HepG2 (cell line): ENCODE results near the gene CAND1. TPM values are rescaled to one million over a fixed set of nuclear protein-coding genes. Genes with fewer than 3 reads are reported as not detected.

Experiments used
- ATAC-seq: fragments of 200-7000 bp; cut with Tn5 transposase; 3 replicates; pipeline ENCODE4 v1.9.1; 2020; ENCODE audit warnings: mild to moderate bottlenecking, moderate library complexity
- BruUV-seq: library from RNA; stranded (reverse); fragments of 400-500 nt; replicated peaks from 2 replicates; lab custom pipeline; 2021; lab: Mats Ljungman, UMichigan
- CTCF ChIA-PET: fragments of 300-600 bp; formaldehyde crosslinking; extraction: SDS; loops from one replicate; lab custom pipeline; 2021; ENCODE audit warnings: low total read pairs, inconsistent platforms, low intra/inter-chr PET ratio; lab: Yijun Ruan, JAX
- POLR2A ChIA-PET: fragments of 350-600 bp; sonication (Branson Sonifier 250); formaldehyde crosslinking; loops from one replicate; lab custom pipeline; 2020; ENCODE audit warnings: antibody characterized with exemption, inconsistent platforms; lab: Yijun Ruan, JAX
- DNase-seq: peaks from one replicate; pipeline ENCODE4 v3.0.0-alpha.2; 2015; ENCODE audit warnings: low spot score
- FAIRE-seq: peaks from 3 replicates; lab custom pipeline; 2011; peaks lifted over from hg19 to GRCh38; lab: Jason Lieb, UNC
- H2AFZ ChIP-seq: one replicate; pipeline ENCODE4 v1.6.1; 2011; ENCODE audit warnings: low read length, inconsistent platforms
- H3K27ac ChIP-seq: fragments of 300-600 bp; 3 replicates; pipeline ENCODE4 v1.8.0; 2011; ENCODE audit warnings: mixed run types, mild to moderate bottlenecking, mixed read lengths, low read length, inconsistent platforms; ENCODE audit not compliant: insufficient read depth; ENCODE audit errors: extremely low read length
- H3K27me3 ChIP-seq, 2 experiments: fragments of 200-600 bp in 1 of 2; 2 replicates in 1 of 2; 3 replicates in 1 of 2; pipeline versions ENCODE4 v1.6.0 to v1.8.0; 2011; ENCODE audit warnings: low read length in 2 of 2, mild to moderate bottlenecking in 2 of 2, moderate library complexity in 2 of 2, inconsistent platforms in 1 of 2; ENCODE audit not compliant: insufficient read depth in 2 of 2, control insufficient read depth in 1 of 2
- H3K36me3 ChIP-seq, 2 experiments: fragments of 200-600 bp in 1 of 2; replicated peaks in 1 of 2; 2 replicates in 1 of 2; 3 replicates in 1 of 2; pipeline versions ENCODE4 v1.5.1 to v1.8.0; 2011; ENCODE audit warnings: low read length in 2 of 2, inconsistent platforms in 1 of 2; ENCODE audit not compliant: insufficient read depth in 2 of 2, control insufficient read depth in 1 of 2
- H3K4me1 ChIP-seq: 2 replicates; pipeline ENCODE4 v1.5.1; 2012; ENCODE audit warnings: low read length, inconsistent platforms; ENCODE audit not compliant: insufficient read depth
- H3K4me2 ChIP-seq: 2 replicates; pipeline ENCODE4 v1.6.0; 2011; ENCODE audit warnings: low read depth, low read length, inconsistent platforms
- H3K4me3 ChIP-seq, 3 experiments: fragments of 200-600 bp in 1 of 3; sonication (generic), shearing (Covaris generic) in 1 of 3; replicated peaks in 1 of 3; 2 replicates each; pipeline ENCODE4 v1.5.1; 2011 to 2016; ENCODE audit warnings: low read length in 3 of 3, inconsistent platforms in 2 of 3, low read depth in 2 of 3, mild to moderate bottlenecking in 2 of 3, control low read depth in 1 of 3, mixed read lengths in 1 of 3; ENCODE audit not compliant: insufficient read depth in 1 of 3
- H3K79me2 ChIP-seq: one replicate; pipeline ENCODE4 v1.6.1; 2011; ENCODE audit warnings: low read length, inconsistent platforms; ENCODE audit not compliant: insufficient read depth
- H3K9ac ChIP-seq: 2 replicates; pipeline ENCODE4 v1.6.0; 2011; ENCODE audit warnings: mild to moderate bottlenecking, low read depth, low read length, inconsistent platforms; ENCODE audit not compliant: insufficient read depth
- H3K9me3 ChIP-seq: 2 replicates; pipeline ENCODE4 v1.5.1; 2012; ENCODE audit warnings: mild to moderate bottlenecking, low read length
- H4K20me1 ChIP-seq: 2 replicates; pipeline ENCODE4 v1.6.0; 2011; ENCODE audit warnings: inconsistent platforms, mild to moderate bottlenecking, low read length, moderate library complexity; ENCODE audit not compliant: insufficient read depth
- AGO2 ChIP-seq: fragments of 200-400 bp; formaldehyde crosslinking; optimal IDR thresholded peaks from 2 replicates; pipeline ENCODE3; 2017; ENCODE audit warnings: mild to moderate bottlenecking, low read depth, low read length, moderate library complexity
- AKAP8 ChIP-seq: sonication (generic); formaldehyde crosslinking; IDR thresholded peaks from 2 replicates; pipeline ENCODE4 v1.5.1; 2020; ENCODE audit warnings: mild to moderate bottlenecking, missing genetic modification reagents
- HOXA5 ChIP-seq: sonication (generic); formaldehyde crosslinking; IDR thresholded peaks from 2 replicates; pipeline ENCODE4 v1.4.0; 2020; ENCODE audit warnings: missing genetic modification reagents
- MAFK ChIP-seq, 2 experiments: IDR thresholded peaks in 1 of 2; conservative IDR thresholded peaks in 1 of 2; 2 replicates each; pipeline ENCODE4 v1.6.1; 2011; ENCODE audit warnings: improper control_type of control experiment in 2 of 2, low read length in 2 of 2
- POLR2G ChIP-seq: fragments of 200-400 bp; formaldehyde crosslinking; IDR thresholded peaks from 2 replicates; pipeline ENCODE4 v1.6.1; 2018; ENCODE audit warnings: mild to moderate bottlenecking, low read depth, low read length, moderate library complexity
- SPEN ChIP-seq: sonication (generic); formaldehyde crosslinking; IDR thresholded peaks from 2 replicates; pipeline ENCODE4 v1.5.1; 2020; ENCODE audit warnings: low read depth, mild to moderate bottlenecking, missing genetic modification reagents
- WGBS: methylation state at CpG from one replicate; pipeline ENCODE4 v1.1.6; 2017; ENCODE audit warnings: low lambda C conversion rate; 5-methylcytosine and 5-hydroxymethylcytosine counted together
- in situ Hi-C: cut with HindIII; loops from 2 replicates; pipeline ENCODE4 v1.10.0; 2017; ENCODE audit warnings: low pct_unique_long_range_greater_than_20kb; ENCODE audit not compliant: extremely low pct_ligation_motif_present
- intact Hi-C: fragments of 100-400 bp; cut with micrococcal nuclease; formaldehyde crosslinking; loops from one replicate; pipeline ENCODE4 v1.10.0; 2022; ENCODE audit not compliant: unreplicated experiment
- polyA plus RNA-seq, 8 experiments: library from polyadenylated mRNA; depleted of rRNA in 3 of 8; stranded (reverse) in 7 of 8; unstranded in 1 of 8; fragments of >200 nt; fragmentation: Illumina TruSeq in 4 of 8; extraction: Trizol in 4 of 8; gene quantifications; 2 replicates each; pipeline versions ENCODE4 v1.2.1 to v1.2.3, GENCODE V29; 2011 to 2016; ENCODE audit warnings: low read depth in 4 of 8, missing spikeins in 1 of 8, mixed read lengths in 1 of 8; ENCODE audit not compliant: insufficient read depth in 1 of 8
- total RNA-seq, 5 experiments: library from RNA; depleted of rRNA; stranded (reverse); fragments of >200 nt; fragmentation: Illumina TruSeq; extraction: Trizol; gene quantifications; 2 replicates each; pipeline ENCODE4 v1.2.3, GENCODE V29; 2016; ENCODE audit warnings: low read depth in 1 of 5
- TF ChIP-seq, protein P1 (sequence below): sonication (generic); formaldehyde crosslinking; IDR thresholded peaks from 2 replicates; pipeline ENCODE4 v1.5.1; 2020; ENCODE audit warnings: mild to moderate bottlenecking, missing genetic modification reagents, moderate library complexity
- TF ChIP-seq, protein P2 (sequence below): sonication (generic); formaldehyde crosslinking; IDR thresholded peaks from 2 replicates; pipeline ENCODE4 v1.9.0; 2021; ENCODE audit warnings: mild to moderate bottlenecking, missing genetic modification reagents

Gene CAND1
- total and polyA plus RNA-seq, 2 of the 13 experiments (the other 11 are each of a cell fraction or from before 2014, with no cell fraction given), result 56.2 to 138 TPM

DNA sequence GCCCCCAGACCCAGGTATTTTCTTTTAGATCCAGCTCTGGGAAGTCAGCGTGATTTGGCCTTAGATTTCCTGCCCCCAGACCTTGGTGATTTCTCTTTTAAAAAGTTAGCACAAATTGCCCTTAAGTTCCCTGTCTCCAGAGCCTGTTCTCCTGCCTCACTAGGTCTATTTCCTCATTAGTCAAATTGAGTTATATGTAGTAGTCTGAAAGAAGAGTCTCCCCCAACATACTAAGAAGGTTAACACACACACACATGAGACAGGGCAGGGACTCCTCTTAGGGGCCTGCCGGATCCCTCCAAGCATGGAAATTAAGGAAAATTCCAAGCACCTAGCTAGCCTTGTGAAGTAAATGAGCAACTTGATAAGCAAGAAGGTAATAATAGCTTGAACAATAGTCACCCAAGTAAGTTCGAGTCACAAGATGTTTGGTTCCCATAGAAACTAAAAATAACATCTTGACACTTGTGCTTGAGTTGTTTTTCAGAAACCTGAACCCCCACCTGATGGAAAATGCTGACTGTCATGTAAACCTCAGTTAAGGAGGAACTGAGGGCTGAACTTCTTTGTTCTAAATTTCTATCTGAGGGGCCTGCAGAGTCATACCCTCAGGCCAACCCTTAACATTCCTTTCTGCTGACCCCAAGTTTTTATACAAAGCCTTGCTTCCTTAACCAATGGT is 51.6 kb downstream of the CAND1 start:
- Histone ChIP-seq H3K36me3 (no peaks in the 10 kb centered on the region; a peak in 1 of 5 replicates), H3K4me2 (no peak overlapping the region), H3K27ac (no peak overlapping the region), H3K27me3 (no peaks in the 10 kb centered on the region), H3K9ac (no peak overlapping the region), H2AFZ (no peak overlapping the region), H4K20me1 (no peaks in the 10 kb centered on the region)
- intact Hi-C loops, result no loop called here
- no peak for FAIRE-seq
- no TSS peak for BruUV-seq
- DNase-seq, result no peak
- POLR2A ChIA-PET, result no interaction called here
- TF ChIP-seq HOXA5 (CRISPR knock-in tag) (no peak), MAFK (conservative IDR thresholded peaks at IDR 0.05 in 1 of 2, IDR thresholded peaks at IDR 0.05 in 1 of 2; ENCODE audit: low read length in 2 of 2) (peak; percentile 55 to 61)
- TF ChIP-seq, all 625 proteins: peak for 1
- in situ Hi-C loops, result no loop called here
- CTCF ChIA-PET, result no interaction called here
- Histone ChIP-seq H3K79me2 (no peaks in the 10 kb centered on the region), H3K4me3 (no peak overlapping the region), H3K4me1 (no peaks in the 10 kb centered on the region), H3K9me3 (no peaks in the 10 kb centered on the region)
- ATAC-seq, result no peak
- 96% methylated on average over 3 of the region's 3 CpGs for WGBS

DNA sequence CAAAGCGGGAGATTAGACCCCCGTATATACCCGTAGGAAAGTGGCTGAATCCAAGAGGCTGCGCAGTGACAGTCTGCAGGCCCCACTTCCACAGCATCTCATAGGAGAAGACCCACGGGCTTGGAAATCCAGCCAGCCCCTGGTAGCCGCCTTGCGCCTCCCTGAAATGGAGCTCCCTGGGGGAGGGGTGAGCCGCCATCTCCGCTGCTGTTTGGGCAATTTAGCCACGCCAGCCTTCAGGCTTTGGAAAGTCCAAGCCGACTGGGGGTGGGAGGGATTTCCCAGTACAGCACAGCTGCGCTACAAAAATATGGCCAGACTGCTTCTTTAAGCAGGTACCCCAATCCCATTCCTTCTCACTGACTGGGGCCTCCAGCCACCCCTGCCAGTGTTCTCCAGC is 53.4 kb downstream of the CAND1 start:
- POLR2A ChIA-PET, result interaction anchor here (2.0 kb wide), 1 partner anchor 54 kb away, joined by 5 read pairs; the partner anchor contains the start of gene CAND1
- no peaks in the 10 kb centered on the region for H3K27me3 ChIP-seq
- H3K36me3 ChIP-seq, result no peaks in the 10 kb centered on the region; a peak in 1 of 5 replicates
- H3K9ac ChIP-seq, result no peak overlapping the region
- no peak for DNase-seq
- no peak overlapping the region for H2AFZ ChIP-seq
- H3K79me2 ChIP-seq, result no peaks in the 10 kb centered on the region
- CTCF ChIA-PET, result no interaction called here
- H3K27ac ChIP-seq, result no peak overlapping the region
- intact Hi-C loops (no loop called here), in situ Hi-C loops (no loop called here)
- no peaks in the 10 kb centered on the region for H3K9me3 ChIP-seq
- WGBS, result 98% methylated on average over 8 of the region's 12 CpGs
- H3K4me1 ChIP-seq, result no peaks in the 10 kb centered on the region
- no peak for FAIRE-seq
- BruUV-seq, result no TSS peak
- no peaks in the 10 kb centered on the region for H4K20me1 ChIP-seq
- no peak overlapping the region for H3K4me3 ChIP-seq
- no peak overlapping the region for H3K4me2 ChIP-seq
- peak; percentile 6; the same call in 2 of the 3 replicates for ATAC-seq
- TF ChIP-seq AGO2 (peak; percentile 53), AKAP8 (CRISPR knock-in tag) (no peak), SPEN (CRISPR knock-in tag) (no peak), POLR2G (0 out of 2 replicates have a peak, but pooled peaks have one; percentile 25)
- TF ChIP-seq, protein P1, sequence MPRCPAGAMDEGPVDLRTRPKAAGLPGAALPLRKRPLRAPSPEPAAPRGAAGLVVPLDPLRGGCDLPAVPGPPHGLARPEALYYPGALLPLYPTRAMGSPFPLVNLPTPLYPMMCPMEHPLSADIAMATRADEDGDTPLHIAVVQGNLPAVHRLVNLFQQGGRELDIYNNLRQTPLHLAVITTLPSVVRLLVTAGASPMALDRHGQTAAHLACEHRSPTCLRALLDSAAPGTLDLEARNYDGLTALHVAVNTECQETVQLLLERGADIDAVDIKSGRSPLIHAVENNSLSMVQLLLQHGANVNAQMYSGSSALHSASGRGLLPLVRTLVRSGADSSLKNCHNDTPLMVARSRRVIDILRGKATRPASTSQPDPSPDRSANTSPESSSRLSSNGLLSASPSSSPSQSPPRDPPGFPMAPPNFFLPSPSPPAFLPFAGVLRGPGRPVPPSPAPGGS, result no peak
- TF ChIP-seq, protein P2, sequence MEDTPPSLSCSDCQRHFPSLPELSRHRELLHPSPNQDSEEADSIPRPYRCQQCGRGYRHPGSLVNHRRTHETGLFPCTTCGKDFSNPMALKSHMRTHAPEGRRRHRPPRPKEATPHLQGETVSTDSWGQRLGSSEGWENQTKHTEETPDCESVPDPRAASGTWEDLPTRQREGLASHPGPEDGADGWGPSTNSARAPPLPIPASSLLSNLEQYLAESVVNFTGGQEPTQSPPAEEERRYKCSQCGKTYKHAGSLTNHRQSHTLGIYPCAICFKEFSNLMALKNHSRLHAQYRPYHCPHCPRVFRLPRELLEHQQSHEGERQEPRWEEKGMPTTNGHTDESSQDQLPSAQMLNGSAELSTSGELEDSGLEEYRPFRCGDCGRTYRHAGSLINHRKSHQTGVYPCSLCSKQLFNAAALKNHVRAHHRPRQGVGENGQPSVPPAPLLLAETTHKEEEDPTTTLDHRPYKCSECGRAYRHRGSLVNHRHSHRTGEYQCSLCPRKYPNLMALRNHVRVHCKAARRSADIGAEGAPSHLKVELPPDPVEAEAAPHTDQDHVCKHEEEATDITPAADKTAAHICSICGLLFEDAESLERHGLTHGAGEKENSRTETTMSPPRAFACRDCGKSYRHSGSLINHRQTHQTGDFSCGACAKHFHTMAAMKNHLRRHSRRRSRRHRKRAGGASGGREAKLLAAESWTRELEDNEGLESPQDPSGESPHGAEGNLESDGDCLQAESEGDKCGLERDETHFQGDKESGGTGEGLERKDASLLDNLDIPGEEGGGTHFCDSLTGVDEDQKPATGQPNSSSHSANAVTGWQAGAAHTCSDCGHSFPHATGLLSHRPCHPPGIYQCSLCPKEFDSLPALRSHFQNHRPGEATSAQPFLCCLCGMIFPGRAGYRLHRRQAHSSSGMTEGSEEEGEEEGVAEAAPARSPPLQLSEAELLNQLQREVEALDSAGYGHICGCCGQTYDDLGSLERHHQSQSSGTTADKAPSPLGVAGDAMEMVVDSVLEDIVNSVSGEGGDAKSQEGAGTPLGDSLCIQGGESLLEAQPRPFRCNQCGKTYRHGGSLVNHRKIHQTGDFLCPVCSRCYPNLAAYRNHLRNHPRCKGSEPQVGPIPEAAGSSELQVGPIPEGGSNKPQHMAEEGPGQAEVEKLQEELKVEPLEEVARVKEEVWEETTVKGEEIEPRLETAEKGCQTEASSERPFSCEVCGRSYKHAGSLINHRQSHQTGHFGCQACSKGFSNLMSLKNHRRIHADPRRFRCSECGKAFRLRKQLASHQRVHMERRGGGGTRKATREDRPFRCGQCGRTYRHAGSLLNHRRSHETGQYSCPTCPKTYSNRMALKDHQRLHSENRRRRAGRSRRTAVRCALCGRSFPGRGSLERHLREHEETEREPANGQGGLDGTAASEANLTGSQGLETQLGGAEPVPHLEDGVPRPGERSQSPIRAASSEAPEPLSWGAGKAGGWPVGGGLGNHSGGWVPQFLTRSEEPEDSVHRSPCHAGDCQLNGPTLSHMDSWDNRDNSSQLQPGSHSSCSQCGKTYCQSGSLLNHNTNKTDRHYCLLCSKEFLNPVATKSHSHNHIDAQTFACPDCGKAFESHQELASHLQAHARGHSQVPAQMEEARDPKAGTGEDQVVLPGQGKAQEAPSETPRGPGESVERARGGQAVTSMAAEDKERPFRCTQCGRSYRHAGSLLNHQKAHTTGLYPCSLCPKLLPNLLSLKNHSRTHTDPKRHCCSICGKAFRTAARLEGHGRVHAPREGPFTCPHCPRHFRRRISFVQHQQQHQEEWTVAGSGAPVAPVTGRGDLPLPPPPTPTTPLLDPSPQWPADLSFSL, result no peak
